ENCODE results near the gene PLIN3. TPM values are rescaled to one million over a fixed set of nuclear protein-coding genes. Genes with fewer than 3 reads are reported as not detected.
A peak's percentile ranks its signal among the peaks of the same experiment; 100 is the strongest.

The PLIN3 gene
- total and polyA plus RNA-seq, 2 of the 8 experiments (the other 6 are each of a cell fraction or from before 2014, with no cell fraction given) = 60.7 to 61.5 TPM

- Histone ChIP-seq H3K23ac (ENCODE audit: insufficient read length) (no peak overlapping the region), H3K4ac (replicated peaks; ENCODE audit: insufficient read length, low read depth, low read length) (no peak overlapping the region), H3K27ac (ENCODE audit: low read depth, low read length) (no peak overlapping the region), H2BK12ac (ENCODE audit: low read depth, low read length) (0 out of 2 replicates have a peak overlapping the region, but pooled peaks have one; percentile 27), H2BK120ac (replicated peaks; ENCODE audit: low read depth, low read length) (no peak overlapping the region), H3K23me2 (ENCODE audit: low read depth, low read length) (no peaks in the 10 kb centered on the region), H3K4me2 (ENCODE audit: insufficient read depth in 1 of 2, low read depth in 2 of 2, low read length in 2 of 2) (no peak overlapping the region), H2BK15ac (ENCODE audit: low read length) (no peak overlapping the region), H3K79me1 (ENCODE audit: low read depth, low read length) (no peaks in the 10 kb centered on the region), H3K27me3 (replicated peaks in 1 of 4; ENCODE audit: control insufficient read depth in 3 of 4, extremely low read depth in 1 of 4, insufficient read depth in 3 of 4, low read length in 3 of 4) (no peaks in the 10 kb centered on the region), H3K4me3 (ENCODE audit: extremely low read depth in 1 of 4, insufficient read depth in 2 of 4, low read depth in 3 of 4, low read length in 4 of 4) (no peak overlapping the region), H3K9me3 (ENCODE audit: insufficient read depth in 2 of 2, low read depth in 1 of 2, low read length in 1 of 2) (no peaks in the 10 kb centered on the region; a peak in 1 of 4 replicates), H3K36me3 (ENCODE audit: control insufficient read depth in 2 of 4, insufficient read depth in 4 of 4, low read length in 3 of 4) (peaks cover 2 to 19% (median 8%) of the 10 kb centered on the region in 4 experiments), H2AK5ac (ENCODE audit: low read depth, low read length) (no peak overlapping the region), H4K5ac (ENCODE audit: insufficient read length, low read depth, low read length) (no peak overlapping the region), H2AFZ (ENCODE audit: low read length) (no peak overlapping the region), H3K14ac (ENCODE audit: insufficient read length) (no peak overlapping the region), H3K9ac (replicated peaks in 1 of 4; ENCODE audit: extremely low read depth in 1 of 4, low read depth in 3 of 4, low read length in 3 of 4) (no peak overlapping the region), H3K79me2 (ENCODE audit: control insufficient read depth in 1 of 2, insufficient read depth in 2 of 2, low read length in 2 of 2) (no peaks in the 10 kb centered on the region), H3K56ac (replicated peaks; ENCODE audit: insufficient read length, low read depth, low read length) (no peak overlapping the region), H4K8ac (ENCODE audit: extremely low read depth, insufficient read depth, low read length) (no peak overlapping the region), H3K18ac (ENCODE audit: extremely low read depth, low read length) (no peak overlapping the region), H4K91ac (replicated peaks; ENCODE audit: insufficient read length, low read length) (no peak overlapping the region), H4K20me1 (replicated peaks in 1 of 2; ENCODE audit: control insufficient read depth in 1 of 2, insufficient read depth in 2 of 2, low read length in 2 of 2) (peaks cover 0 to 7% of the 10 kb centered on the region in 2 experiments), H2BK5ac (ENCODE audit: low read depth, low read length) (no peak overlapping the region), H2BK20ac (ENCODE audit: low read length) (no peak overlapping the region), H3K4me1 (replicated peaks in 1 of 4; ENCODE audit: control insufficient read depth in 3 of 4, insufficient read depth in 4 of 4, low read length in 3 of 4) (no peaks in the 10 kb centered on the region)
- DNase-seq (ENCODE audit: low read depth in 1 of 2, low spot score in 2 of 2) (peak; percentile 60 to 94), FAIRE-seq (no peak)
- POLR2A ChIA-PET (ENCODE audit: partially characterized antibody) = interaction anchor here (0.8 to 2.1 kb wide), 5 partner anchors 10 to 78 kb away, joined by 3 to 6 read pairs (median 3); no protein-coding TSS in a partner anchor
- WGBS, 2 experiments (ENCODE audit: extremely low coverage in 1 of 2, insufficient coverage in 1 of 2, insufficient read length in 1 of 2, insufficient replicate concordance in 2 of 2, low coverage in 1 of 2, low lambda C conversion rate in 2 of 2, missing lambda C conversion rate in 1 of 2) = 86% methylated on average over 34 of the region's 42 CpGs; no CpG with 5 or more reads in 1 of the 2 experiments
- CTCF ChIA-PET (ENCODE audit: partially characterized antibody) = interaction anchor here (0.6 to 7.3 kb wide), 36 partner anchors 9 to 347 kb away, joined by 3 to 100 read pairs (median 4); partner anchors contain the start of gene PLIN3
- TF ChIP-seq MAX (IDR thresholded peaks at IDR 0.05) (peak; percentile 38; the same call in 1 of the 2 replicates), BACH1 (IDR thresholded peaks at IDR 0.05; ENCODE audit: low read length) (0 out of 2 replicates have a peak, but pooled peaks have one; percentile 20), SP4 (IDR thresholded peaks at IDR 0.05; ENCODE audit: low read length) (no peak), CREB1 (IDR thresholded peaks at IDR 0.05) (peak; percentile 47; the same call in 1 of the 2 replicates), BRCA1 (IDR thresholded peaks at IDR 0.05; ENCODE audit: low read depth, low read length) (no peak), FOSL1 (IDR thresholded peaks at IDR 0.05; ENCODE audit: insufficient read depth, low read depth, low read length) (no peak), SP2 (IDR thresholded peaks at IDR 0.05; ENCODE audit: low read length) (no peak), SRF (IDR thresholded peaks at IDR 0.05; ENCODE audit: low read depth, low read length) (no peak), POLR2AphosphoS5 (IDR thresholded peaks at IDR 0.05; ENCODE audit: low read depth, low read length) (0 out of 2 replicates have a peak, but pooled peaks have one; percentile 22), TCF12 (IDR thresholded peaks at IDR 0.05; ENCODE audit: low read depth, low read length) (no peak), CHD1 (IDR thresholded peaks at IDR 0.05; ENCODE audit: low read depth, low read length) (no peak), SUZ12 (IDR thresholded peaks at IDR 0.05; ENCODE audit: low read length) (no peak), SIX5 (IDR thresholded peaks at IDR 0.05; ENCODE audit: low read depth, low read length) (no peak), GTF2F1 (IDR thresholded peaks at IDR 0.05; ENCODE audit: borderline replicate concordance, low read depth, low read length) (no peak)
Observed at GRCh38 chr19:4851551-4852290, 15.7 kb downstream of the PLIN3 start.
